Prostate gland (tissue), 2 donors: ENCODE results near the gene ZNF516.

ENCODE experiments used
- CTCF ChIP-seq, 4 experiments: fragments of 200-600 bp in 2 of 4; fragments of 450-650 bp in 2 of 4; sonication (generic) in 2 of 4; IDR thresholded peaks; 1 replicate in 3 of 4; 2 replicates in 1 of 4; pipeline ENCODE4 v1.5.1; 2016 to 2019; ENCODE audit warnings: antibody characterized with exemption in 4 of 4, mild to moderate bottlenecking in 2 of 4, moderate library complexity in 2 of 4
- POLR2A ChIP-seq: fragments of 450-650 bp; IDR thresholded peaks from one replicate; pipeline ENCODE4 v1.6.1; 2016; ENCODE audit warnings: antibody characterized with exemption, mild to moderate bottlenecking

DNA sequence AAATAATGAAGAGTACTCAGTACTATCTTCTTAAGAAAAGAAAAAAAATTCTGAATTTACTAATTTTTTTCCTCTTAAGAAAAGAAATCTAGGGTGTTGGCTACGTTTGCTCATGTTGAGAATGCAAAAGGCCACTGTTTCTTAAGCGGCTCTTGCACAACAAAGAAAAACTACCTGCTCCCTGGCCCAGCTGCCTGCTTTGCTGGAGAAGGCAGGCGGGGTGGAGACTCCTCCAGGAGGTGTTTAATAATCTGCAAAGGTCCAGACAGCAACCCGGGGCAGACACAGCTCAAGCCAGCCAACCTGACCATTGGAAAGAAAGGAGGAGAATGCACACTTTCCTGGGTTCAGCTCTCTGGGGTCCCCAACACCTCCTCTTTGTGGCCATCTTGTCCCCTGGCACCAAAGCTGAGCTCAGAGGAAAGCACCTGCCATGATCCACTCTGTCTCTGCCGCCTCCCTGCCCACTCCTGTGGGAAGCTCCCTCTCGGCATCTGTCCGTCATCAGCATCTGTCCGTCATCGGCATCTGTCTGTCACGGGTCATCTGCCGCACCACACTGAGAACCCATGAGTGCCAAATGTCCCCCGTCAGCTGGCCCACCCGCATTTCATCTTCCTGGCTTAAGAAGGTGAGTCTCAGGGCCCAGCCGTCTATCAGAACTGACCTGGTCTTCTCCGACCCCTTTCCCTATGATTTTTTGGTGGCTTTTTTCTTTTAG is 11.9 kb downstream of the ZNF516 start:
- TF ChIP-seq CTCF (IDR thresholded peaks at IDR 0.05) (no peak), POLR2A (no peak)
